Breast epithelium (tissue), 4 donors: ENCODE results near the gene MYH9. TPM values are rescaled to one million over a fixed set of nuclear protein-coding genes. Genes with fewer than 3 reads are reported as not detected.
A peak's percentile ranks its signal among the peaks of the same experiment; 100 is the strongest.

Experiments
- DNase-seq, 2 donors: peaks; one replicate each; pipeline ENCODE4 v3.0.0-alpha.2; 2019; ENCODE audit warnings: low spot score in 2 of 2
- H3K27ac ChIP-seq, 2 donors: fragments of 200-600 bp; sonication (generic) in 1 of 2; one replicate each; pipeline ENCODE4 v1.5.1; 2016 to 2019; ENCODE audit warnings: mild to moderate bottlenecking in 1 of 2
- H3K27me3 ChIP-seq, 2 donors: fragments of 200-600 bp; sonication (generic) in 1 of 2; one replicate each; pipeline versions ENCODE4 v1.5.1 to v1.6.0; 2017 to 2019; ENCODE audit warnings: control low read depth in 1 of 2, mild to moderate bottlenecking in 1 of 2
- H3K36me3 ChIP-seq: fragments of 200-600 bp; one replicate; pipeline ENCODE4 v1.5.1; 2019
- H3K4me1 ChIP-seq, 2 donors: fragments of 200-600 bp; sonication (generic); one replicate each; pipeline ENCODE4 v1.5.1; 2016 to 2019; ENCODE audit warnings: control low read depth in 1 of 2
- H3K4me3 ChIP-seq, 3 donors: fragments of 200-600 bp; sonication (generic); 1 replicate in 2 of 3; 2 replicates in 1 of 3; pipeline ENCODE4 v1.5.1; 2016 to 2019; ENCODE audit warnings: mild to moderate bottlenecking in 3 of 3, moderate library complexity in 2 of 3
- H3K9me3 ChIP-seq, 2 donors: fragments of 200-600 bp; sonication (generic) in 1 of 2; one replicate each; pipeline ENCODE4 v1.5.1; 2016 to 2019; ENCODE audit warnings: control low read depth in 1 of 2
- CTCF ChIP-seq, 3 donors: fragments of 450-650 bp; IDR thresholded peaks; one replicate each; pipeline ENCODE4 v1.5.1; 2016 to 2017; ENCODE audit warnings: antibody characterized with exemption in 3 of 3, mild to moderate bottlenecking in 3 of 3, moderate library complexity in 3 of 3
- POLR2A ChIP-seq: fragments of 450-650 bp; IDR thresholded peaks from one replicate; pipeline ENCODE4 v1.6.1; 2016; ENCODE audit warnings: antibody characterized with exemption, mild to moderate bottlenecking, moderate library complexity
- POLR2AphosphoS5 ChIP-seq, 3 donors: sonication (generic); formaldehyde crosslinking; IDR thresholded peaks; one replicate each; pipeline ENCODE4 v1.6.1; 2017; ENCODE audit warnings: antibody characterized with exemption in 3 of 3
- intact Hi-C: fragments of 100-400 bp; cut with DNase I; formaldehyde crosslinking; loops from one replicate; pipeline ENCODE4 v1.15.1; 2023; ENCODE audit warnings: low total_unique reads
- total RNA-seq, 3 donors: library from RNA; depleted of rRNA; stranded (reverse); fragments of >200 nt; gene quantifications; one replicate each; pipeline ENCODE4 v1.1.0, GENCODE V29; 2016

MYH9 gene
- total RNA-seq, 3 donors from 2014 or later = 169 to 392 (median 268) TPM

DNA sequence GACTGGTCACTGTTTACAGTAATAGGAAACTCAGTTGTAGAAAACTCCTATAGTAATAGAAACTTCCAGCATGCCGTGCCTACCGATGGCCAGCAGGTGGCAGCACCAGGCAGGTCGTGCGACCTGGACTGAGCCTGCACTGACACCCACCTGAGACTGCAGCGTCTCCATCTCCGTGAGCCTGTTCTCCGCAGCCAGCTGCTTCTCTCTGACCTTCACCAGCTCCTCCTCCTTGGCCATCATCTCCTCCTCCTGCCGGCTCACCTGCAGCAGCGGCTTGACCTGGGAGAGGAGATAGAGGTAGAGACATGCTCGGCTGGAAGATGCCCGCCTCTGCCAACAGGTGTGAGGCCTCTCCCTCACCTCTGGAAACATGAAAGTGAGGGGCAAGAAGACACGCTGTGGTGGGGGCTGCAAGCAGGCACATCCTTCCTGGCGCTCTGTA is 86.4 kb downstream of the MYH9 start:
- peak overlapping the region; percentile 36 to 57 for H3K27ac ChIP-seq
- H3K36me3 ChIP-seq = peaks cover 24% of the 10 kb centered on the region
- no peak overlapping the region for H3K4me3 ChIP-seq
- peak; percentile 69 to 83 for DNase-seq
- intact Hi-C loops = no loop called here
- no peaks in the 10 kb centered on the region for H3K4me1 ChIP-seq
- TF ChIP-seq POLR2AphosphoS5 (IDR thresholded peaks at IDR 0.05) (peak in 2 of 3 donors; percentile 67 to 71), POLR2A (no peak), CTCF (IDR thresholded peaks at IDR 0.05) (peak; percentile 93 to 96 (median 95))
- H3K27me3 ChIP-seq = no peaks in the 10 kb centered on the region
- H3K9me3 ChIP-seq = no peaks in the 10 kb centered on the region

DNA sequence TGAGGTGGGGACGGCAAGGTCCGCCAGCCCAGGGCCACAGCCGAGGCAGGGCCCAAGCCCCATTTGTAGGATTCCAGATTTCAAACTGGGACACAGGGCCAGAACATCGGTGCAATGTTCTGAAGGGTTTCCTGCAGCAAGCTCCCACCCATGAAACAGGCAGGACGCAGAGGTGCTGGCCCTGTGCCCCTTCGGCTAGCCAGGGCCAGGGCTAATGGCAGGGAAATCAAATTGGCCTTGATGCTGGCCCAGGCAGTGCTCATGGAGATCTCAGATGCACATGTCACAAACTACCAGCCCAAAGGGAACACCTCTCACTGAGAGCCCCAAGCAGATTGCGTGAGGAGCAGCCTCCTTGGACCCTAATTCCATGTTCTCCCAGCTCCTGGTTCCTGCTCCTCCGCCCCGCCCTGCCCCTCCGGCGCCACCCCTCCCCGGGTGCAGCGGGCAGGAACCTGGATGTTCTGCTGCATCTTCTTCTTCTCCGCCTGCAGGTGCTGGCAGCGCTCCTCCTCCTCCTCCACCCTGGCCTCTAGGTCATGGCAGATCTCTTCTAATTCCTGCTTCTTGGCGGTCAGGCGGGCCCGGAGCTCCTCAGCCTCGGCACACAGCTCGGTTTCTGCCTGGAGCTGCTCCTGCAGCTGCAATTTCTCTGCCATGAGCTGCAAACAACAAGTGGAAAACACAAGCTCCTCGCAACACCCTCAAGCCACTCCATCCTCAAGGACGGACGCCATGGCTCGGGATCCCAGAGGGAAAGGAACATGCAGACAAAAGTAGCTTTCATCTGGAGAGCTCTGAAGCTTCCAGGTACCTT is 87.2 kb downstream of the MYH9 start:
- H3K27ac ChIP-seq = peak overlapping the region; percentile 36 to 57
- peaks cover 28% of the 10 kb centered on the region for H3K36me3 ChIP-seq
- no peaks in the 10 kb centered on the region for H3K27me3 ChIP-seq
- no peak for DNase-seq
- H3K4me1 ChIP-seq = no peaks in the 10 kb centered on the region
- intact Hi-C loops = no loop called here
- H3K4me3 ChIP-seq = no peak overlapping the region
- no peaks in the 10 kb centered on the region for H3K9me3 ChIP-seq
- TF ChIP-seq CTCF (IDR thresholded peaks at IDR 0.05) = no peak
- TF ChIP-seq POLR2A = no peak
- no peak for TF ChIP-seq POLR2AphosphoS5 (IDR thresholded peaks at IDR 0.05)

DNA sequence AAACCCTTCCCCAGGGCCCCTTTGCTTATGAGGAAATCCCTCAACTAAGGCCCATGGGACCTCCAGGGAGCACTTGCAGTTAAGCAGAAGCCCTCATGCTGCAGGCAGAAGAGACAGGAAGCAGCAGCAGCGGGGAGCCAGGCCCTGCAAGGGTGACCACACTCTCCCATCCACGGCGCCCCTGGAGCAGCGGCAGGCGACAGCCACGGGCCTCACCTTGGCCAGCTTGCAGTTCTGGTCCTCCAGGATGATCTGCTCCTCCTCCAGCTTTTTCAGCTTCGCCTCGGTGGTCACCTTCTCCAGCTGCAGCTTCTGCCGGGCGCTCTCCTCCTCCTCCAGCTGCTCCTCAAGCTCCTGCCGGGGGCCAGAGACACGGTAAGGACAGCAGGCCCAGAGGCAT is 87.9 kb downstream of the MYH9 start:
- intact Hi-C loops = no loop called here
- Histone ChIP-seq H3K27ac (peak overlapping the region in 1 of 2 donors; percentile 22), H3K27me3 (no peaks in the 10 kb centered on the region), H3K4me1 (no peaks in the 10 kb centered on the region), H3K36me3 (peaks cover 33% of the 10 kb centered on the region), H3K9me3 (no peaks in the 10 kb centered on the region), H3K4me3 (no peak overlapping the region)
- no peak for TF ChIP-seq POLR2A
- no peak for TF ChIP-seq CTCF (IDR thresholded peaks at IDR 0.05)
- TF ChIP-seq POLR2AphosphoS5 (IDR thresholded peaks at IDR 0.05) = no peak
- no peak for DNase-seq

DNA sequence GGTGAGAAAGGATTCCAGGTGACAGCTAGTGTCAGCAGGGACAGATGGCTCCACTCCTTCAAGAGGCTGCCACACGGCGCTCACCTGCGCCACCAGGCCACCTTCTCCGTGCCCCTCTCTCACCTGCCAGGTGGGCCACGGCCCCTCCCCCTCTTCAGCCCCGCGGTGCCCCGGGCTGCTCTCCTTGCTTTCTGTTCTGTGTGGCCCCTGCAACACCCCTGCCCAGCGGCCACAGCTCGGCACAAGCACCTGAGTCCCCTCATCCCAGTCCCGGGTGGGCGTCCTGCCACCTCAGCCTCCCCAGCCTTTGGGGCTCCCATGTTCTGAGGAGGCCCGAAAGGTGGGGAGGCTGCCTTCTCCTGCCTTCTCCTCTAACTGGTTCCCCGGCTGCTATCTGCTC is 88.5 kb downstream of the MYH9 start:
- Histone ChIP-seq H3K4me3 (no peak overlapping the region), H3K27ac (peak overlapping the region; percentile 22 to 34), H3K9me3 (no peaks in the 10 kb centered on the region), H3K4me1 (no peaks in the 10 kb centered on the region), H3K27me3 (no peaks in the 10 kb centered on the region), H3K36me3 (peaks cover 33% of the 10 kb centered on the region)
- intact Hi-C loops = no loop called here
- DNase-seq = no peak
- no peak for TF ChIP-seq POLR2AphosphoS5 (IDR thresholded peaks at IDR 0.05)
- TF ChIP-seq POLR2A = no peak
- no peak for TF ChIP-seq CTCF (IDR thresholded peaks at IDR 0.05)

DNA sequence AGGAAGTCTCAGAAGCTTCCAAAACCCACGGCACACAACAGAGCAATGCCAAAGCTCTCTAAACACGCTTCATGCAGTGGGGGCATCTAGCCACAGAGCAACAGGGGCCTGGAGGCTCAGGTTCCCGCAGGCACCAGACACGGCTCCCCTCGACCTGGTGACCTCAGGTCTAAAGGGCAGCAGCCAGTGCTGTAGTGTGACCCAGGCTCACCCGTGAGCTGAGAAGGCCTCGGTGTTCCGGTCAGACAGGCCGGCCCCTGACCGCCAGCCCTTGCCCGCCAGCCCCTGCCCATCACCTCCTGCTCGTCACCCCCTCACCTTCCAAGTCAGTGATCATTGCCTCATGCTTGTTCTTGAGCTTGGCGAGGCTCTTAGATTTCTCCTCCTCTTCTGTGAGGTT is 89.2 kb downstream of the MYH9 start:
- H3K36me3 ChIP-seq = peaks cover 38% of the 10 kb centered on the region
- H3K4me3 ChIP-seq = no peak overlapping the region
- TF ChIP-seq CTCF (IDR thresholded peaks at IDR 0.05) (no peak), POLR2A (no peak), POLR2AphosphoS5 (IDR thresholded peaks at IDR 0.05) (no peak)
- no peaks in the 10 kb centered on the region for H3K27me3 ChIP-seq
- intact Hi-C loops = no loop called here
- H3K27ac ChIP-seq = peak overlapping the region; percentile 22 to 36
- H3K9me3 ChIP-seq = no peaks in the 10 kb centered on the region
- no peak for DNase-seq
- no peaks in the 10 kb centered on the region for H3K4me1 ChIP-seq
